A549 (cell line): ENCODE data around the gene GRAMD1A.

Source experiments
- CHD2 ChIP-seq: fragments of 150-350 bp; IDR thresholded peaks from 2 replicates; pipeline ENCODE4 v1.6.1; 2014; ENCODE audit warnings: low read length; ENCODE audit not compliant: partially characterized antibody
- EP300 ChIP-seq, 2 experiments: fragments of >200 bp; sonication (Bioruptor Twin); formaldehyde crosslinking; IDR thresholded peaks; 2 replicates in 1 of 2; 3 replicates in 1 of 2; pipeline ENCODE4 v1.6.1; 2016 to 2017
- ESRRA ChIP-seq: fragments of 150-350 bp; IDR thresholded peaks from 2 replicates; pipeline ENCODE4 v1.6.1; 2014; ENCODE audit warnings: mild to moderate bottlenecking, low read length, borderline replicate concordance
- HDAC2 ChIP-seq: fragments of 200-600 bp; sonication (generic); IDR thresholded peaks from 2 replicates; pipeline ENCODE4 v1.6.1; 2016
- JUNB ChIP-seq: fragments of >200 bp; sonication (Bioruptor Twin); formaldehyde crosslinking; IDR thresholded peaks from 2 replicates; pipeline ENCODE4 v1.6.1; 2016
- POLR2A ChIP-seq: IDR thresholded peaks from 2 replicates; pipeline ENCODE4 v1.6.1; 2012; ENCODE audit warnings: mild to moderate bottlenecking, low read length
- TF ChIP-seq, protein P1 (sequence below): fragments of >200 bp; sonication (Bioruptor Twin); formaldehyde crosslinking; IDR thresholded peaks from 3 replicates; pipeline ENCODE4 v1.5.1; 2016
- TF ChIP-seq, protein P2 (sequence below): IDR thresholded peaks from 2 replicates; pipeline ENCODE4 v1.6.1; 2012; ENCODE audit warnings: low read depth, borderline replicate concordance
- TF ChIP-seq, protein P3 (sequence below): IDR thresholded peaks from 2 replicates; pipeline ENCODE4 v1.6.1; 2012

DNA sequence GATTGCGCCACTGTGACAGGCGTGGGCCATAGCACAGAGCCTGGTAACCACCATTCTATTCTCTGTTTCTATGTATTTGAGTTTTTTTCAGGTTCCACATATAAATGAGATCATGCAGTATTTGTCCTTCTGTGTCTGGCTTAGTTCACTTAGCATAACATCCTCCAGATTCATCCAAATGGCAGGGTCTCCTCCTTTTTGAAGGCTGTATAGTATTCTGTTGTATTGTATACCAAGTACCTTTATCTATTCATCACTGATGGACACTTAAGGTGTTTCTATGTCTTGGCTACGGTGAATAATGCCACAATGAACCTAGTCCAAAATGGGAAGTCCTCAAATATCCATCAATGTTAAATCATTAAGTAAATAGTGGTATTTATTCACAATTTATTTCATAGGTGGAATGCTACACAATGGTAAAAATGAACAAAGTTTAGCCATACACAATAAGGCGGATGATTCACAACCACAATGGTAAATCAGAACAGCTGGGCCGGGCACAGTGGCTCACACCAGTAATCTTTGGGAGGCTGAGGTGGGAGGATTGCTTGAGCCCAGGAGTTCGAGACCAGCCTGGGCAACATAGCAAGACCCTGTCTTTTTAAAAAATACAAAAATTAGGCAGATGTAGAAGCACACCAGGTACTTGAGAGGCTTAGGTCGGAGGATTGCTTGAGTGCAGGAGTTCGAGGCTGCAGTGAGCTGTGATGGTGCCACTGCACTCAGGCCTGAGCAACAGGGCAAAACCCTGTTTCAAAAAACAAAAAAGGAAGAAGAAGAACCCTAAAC, 8.4 kb upstream of the GRAMD1A start:
- TF ChIP-seq, protein P1, sequence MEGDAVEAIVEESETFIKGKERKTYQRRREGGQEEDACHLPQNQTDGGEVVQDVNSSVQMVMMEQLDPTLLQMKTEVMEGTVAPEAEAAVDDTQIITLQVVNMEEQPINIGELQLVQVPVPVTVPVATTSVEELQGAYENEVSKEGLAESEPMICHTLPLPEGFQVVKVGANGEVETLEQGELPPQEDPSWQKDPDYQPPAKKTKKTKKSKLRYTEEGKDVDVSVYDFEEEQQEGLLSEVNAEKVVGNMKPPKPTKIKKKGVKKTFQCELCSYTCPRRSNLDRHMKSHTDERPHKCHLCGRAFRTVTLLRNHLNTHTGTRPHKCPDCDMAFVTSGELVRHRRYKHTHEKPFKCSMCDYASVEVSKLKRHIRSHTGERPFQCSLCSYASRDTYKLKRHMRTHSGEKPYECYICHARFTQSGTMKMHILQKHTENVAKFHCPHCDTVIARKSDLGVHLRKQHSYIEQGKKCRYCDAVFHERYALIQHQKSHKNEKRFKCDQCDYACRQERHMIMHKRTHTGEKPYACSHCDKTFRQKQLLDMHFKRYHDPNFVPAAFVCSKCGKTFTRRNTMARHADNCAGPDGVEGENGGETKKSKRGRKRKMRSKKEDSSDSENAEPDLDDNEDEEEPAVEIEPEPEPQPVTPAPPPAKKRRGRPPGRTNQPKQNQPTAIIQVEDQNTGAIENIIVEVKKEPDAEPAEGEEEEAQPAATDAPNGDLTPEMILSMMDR, result no peak
- TF ChIP-seq, protein P2, sequence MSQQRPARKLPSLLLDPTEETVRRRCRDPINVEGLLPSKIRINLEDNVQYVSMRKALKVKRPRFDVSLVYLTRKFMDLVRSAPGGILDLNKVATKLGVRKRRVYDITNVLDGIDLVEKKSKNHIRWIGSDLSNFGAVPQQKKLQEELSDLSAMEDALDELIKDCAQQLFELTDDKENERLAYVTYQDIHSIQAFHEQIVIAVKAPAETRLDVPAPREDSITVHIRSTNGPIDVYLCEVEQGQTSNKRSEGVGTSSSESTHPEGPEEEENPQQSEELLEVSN, result no peak
- TF ChIP-seq ESRRA (no peak), CHD2 (no peak), JUNB (no peak), POLR2A (no peak), HDAC2 (no peak), EP300 (IDR thresholded peaks at IDR 0.05) (no peak)
- TF ChIP-seq, protein P3, sequence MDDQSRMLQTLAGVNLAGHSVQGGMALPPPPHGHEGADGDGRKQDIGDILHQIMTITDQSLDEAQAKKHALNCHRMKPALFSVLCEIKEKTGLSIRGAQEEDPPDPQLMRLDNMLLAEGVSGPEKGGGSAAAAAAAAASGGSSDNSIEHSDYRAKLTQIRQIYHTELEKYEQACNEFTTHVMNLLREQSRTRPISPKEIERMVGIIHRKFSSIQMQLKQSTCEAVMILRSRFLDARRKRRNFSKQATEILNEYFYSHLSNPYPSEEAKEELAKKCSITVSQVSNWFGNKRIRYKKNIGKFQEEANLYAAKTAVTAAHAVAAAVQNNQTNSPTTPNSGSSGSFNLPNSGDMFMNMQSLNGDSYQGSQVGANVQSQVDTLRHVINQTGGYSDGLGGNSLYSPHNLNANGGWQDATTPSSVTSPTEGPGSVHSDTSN, result no peak
